Caki2 (cell line): ENCODE data around the gene C16orf95. TPM values are rescaled to one million over a fixed set of nuclear protein-coding genes. Genes with fewer than 3 reads are reported as not detected.
"Not testable (repeated sequence)": the region's sequence is repeated elsewhere in the genome, so short reads cannot be mapped to it uniquely, and the experiment has no call there.

Experiments
- DNase-seq: peaks from one replicate; pipeline ENCODE4 v3.0.0-alpha.2; 2015; ENCODE audit warnings: low read depth
- in situ Hi-C: cut with HindIII; loops from 2 replicates; pipeline ENCODE4 v1.10.0; 2016; ENCODE audit warnings: low sequenced_read_pairs, low pct_unique_long_range_greater_than_20kb, mixed read lengths
- total RNA-seq: library from RNA; depleted of rRNA; stranded (reverse); fragments of >200 nt; shearing (Covaris generic); gene quantifications from 2 replicates; pipeline ENCODE4 v1.2.3, GENCODE V29; 2014; ENCODE audit warnings: low replicate concordance; rRNA removed

The C16orf95 gene
- total RNA-seq, 1 experiment from 2014 or later, result 10.1 TPM

DNA sequence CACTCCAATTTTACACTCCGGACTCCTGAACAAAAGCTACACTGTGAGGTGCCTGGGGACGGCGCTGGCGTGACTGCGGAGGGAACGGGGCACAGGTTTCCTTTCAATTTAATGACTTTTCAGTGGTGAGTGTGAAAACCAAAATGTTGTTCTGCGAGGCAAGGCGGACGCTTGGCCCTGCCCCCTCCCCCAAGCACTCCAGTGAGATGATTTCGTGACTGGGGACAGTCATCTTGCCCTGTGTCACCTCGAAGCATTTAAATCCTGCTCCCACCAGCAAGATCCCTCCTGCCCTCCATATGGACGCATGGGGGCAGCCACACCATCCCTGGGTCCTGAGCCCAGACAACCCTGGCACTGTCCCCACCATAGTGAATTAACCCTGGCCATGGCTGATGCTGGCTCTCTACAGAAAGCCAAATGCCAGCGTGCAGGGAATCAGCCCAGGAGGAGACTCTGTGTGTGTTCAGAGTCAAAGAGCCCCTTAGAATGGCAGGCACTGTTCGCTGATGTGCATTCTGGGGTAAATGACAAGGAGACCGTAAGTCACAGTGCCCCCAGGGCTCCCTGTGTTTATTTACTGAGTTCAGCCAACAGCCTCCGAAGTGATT is 41.0 kb downstream of the C16orf95 start:
- DNase-seq, result no peak
- in situ Hi-C loops, result no loop called here

DNA sequence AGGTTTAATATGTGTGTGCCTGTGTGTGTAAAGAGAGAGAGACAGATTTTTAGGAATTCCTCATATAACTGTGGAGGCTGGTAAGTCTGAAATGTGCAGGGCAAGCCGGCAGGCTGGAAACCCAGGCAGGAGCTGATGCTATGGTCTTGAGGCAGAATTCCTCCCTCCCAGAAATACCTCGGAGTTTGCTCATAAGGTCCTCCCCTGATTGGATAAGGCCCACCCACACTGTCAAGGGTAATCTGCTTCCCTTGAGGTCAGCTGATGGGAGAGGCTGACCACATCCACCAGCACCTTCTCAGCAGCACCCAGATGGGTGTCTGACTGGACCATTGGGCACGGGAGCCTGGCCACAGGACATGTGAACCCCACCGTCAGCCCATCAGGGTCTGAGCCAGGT is 42.4 kb downstream of the C16orf95 start:
- no peak for DNase-seq
- in situ Hi-C loops, result no loop called here

DNA sequence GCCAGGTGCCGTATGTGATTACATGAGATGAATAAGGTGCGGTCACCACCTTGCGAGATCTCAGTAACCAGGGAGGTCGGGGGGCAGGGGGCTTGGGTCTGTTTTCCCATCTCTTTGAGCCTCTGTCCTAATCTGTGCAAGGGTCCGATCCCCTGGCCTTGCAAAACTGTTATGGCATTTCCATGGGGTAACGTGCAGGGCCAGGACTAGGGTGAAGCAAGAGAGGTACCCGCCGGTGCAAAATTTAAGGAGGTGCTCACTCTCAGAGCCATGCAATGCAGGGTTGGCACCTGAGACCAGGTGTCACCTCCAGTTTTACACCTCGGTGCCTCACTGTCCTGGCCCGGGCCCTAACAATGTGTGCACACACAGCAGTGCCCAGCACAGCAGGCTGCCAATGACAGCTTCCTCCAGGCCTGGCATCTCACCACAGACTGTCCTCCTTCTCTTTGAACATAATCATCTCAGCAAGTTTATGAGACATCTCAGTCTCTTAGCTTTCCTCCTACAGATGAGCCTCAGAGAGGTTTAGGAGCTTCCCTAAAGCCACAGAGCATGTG is 43.6 kb downstream of the C16orf95 start:
- DNase-seq, result no peak
- in situ Hi-C loops, result no loop called here

DNA sequence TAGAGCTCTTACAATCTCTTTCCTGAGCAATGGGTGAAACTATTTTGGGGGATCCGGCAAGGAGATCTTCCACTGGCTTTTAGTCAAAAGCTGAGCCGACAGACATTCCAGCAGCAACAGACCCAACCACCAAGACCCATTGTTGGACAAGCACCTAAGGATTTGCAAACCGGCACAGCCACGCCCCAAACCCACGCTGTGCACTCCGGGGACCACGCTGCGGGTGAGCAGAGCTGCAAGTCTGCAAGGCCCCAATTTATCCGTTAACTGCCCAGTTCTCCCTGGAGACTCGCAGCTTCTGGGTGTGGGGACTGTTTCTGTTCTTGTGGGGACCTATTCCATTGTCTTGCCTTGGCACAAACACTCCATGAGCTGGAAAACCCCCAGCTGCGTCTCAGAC is 45.9 kb downstream of the C16orf95 start:
- in situ Hi-C loops, result no loop called here

DNA sequence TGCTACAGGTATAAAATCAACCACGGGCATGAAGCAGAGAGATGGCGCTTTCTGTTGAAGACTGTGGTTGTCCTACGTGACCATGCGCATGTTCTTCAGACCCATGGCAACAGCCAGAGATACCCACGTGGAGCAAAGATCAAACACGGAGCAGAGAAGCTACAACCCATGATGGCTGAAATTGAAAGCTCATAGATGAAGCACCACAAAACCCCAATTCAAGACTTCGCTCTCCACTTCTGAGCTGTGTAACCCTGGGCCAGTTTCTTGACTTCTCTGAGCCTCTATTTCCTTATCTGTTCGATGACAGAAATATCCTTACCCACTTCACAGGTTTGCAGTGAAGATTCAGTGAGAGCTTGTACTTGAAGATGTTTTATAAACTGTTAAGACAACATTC is 49.6 kb downstream of the C16orf95 start:
- in situ Hi-C loops, result no loop called here
- DNase-seq, result no peak

More for the DNA sequence above, 45.9 kb downstream of the C16orf95 start:
- no peak for DNase-seq

DNA sequence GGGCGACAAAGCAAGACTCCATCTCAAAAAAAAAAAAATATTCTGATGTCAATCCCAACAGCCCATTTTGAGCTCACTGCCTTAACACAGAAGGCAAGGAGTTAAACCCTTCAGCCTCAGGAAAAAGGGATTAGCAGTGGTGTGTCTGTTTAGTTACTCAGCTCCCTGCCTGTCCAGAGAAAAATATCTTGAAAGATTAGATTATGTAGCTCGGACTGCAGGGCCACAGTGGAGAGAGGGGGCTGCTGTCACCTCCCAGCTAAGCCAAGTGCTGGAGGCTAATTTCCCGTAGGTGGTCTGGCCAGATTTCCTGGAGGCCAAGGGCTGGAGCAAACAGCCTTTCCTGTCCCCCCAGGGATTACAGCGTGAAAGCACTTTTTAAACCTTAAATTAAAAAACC is 50.3 kb downstream of the C16orf95 start:
- in situ Hi-C loops, result no loop called here
- no peak for DNase-seq

DNA sequence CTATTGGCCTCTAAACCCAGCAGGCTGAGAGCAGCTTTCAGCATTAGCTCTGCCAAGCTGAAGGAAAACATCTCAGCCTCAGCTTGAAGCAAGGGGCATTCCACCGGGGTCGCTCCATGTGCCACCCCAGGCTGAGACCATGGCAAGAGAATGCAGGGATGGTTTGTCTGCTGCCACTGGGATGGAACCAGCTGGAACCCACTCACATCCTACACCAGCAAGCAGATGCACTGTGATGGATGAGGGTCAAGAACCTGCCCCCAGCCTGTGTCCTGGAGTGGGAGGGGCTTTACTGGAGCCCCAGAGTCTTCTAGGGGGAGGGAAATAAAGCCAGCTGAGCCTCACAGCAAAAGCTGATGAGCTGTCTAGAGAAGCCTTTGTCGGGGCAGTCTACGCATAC is 51.9 kb downstream of the C16orf95 start:
- in situ Hi-C loops, result no loop called here
- DNase-seq, result no peak

DNA sequence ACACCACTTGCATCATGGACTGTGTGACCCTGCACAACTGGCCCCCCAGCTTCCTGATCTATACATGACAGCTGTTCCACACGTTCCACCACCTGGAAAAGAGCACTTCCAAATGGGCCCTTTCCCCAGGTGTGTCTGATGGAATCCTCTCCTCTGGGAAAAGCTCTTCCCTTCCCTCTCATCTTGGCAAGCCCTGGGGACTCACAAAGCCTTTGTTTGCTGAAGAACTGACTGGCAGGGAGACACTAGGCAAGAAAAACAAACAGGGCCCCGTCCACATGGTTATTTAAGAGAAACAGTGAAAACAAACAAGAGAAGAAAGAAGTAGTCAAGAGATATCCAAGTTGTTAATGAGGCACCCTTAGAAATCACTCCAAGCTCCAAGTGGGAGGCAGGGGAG is 52.6 kb downstream of the C16orf95 start:
- in situ Hi-C loops, result no loop called here
- DNase-seq, result no peak

DNA sequence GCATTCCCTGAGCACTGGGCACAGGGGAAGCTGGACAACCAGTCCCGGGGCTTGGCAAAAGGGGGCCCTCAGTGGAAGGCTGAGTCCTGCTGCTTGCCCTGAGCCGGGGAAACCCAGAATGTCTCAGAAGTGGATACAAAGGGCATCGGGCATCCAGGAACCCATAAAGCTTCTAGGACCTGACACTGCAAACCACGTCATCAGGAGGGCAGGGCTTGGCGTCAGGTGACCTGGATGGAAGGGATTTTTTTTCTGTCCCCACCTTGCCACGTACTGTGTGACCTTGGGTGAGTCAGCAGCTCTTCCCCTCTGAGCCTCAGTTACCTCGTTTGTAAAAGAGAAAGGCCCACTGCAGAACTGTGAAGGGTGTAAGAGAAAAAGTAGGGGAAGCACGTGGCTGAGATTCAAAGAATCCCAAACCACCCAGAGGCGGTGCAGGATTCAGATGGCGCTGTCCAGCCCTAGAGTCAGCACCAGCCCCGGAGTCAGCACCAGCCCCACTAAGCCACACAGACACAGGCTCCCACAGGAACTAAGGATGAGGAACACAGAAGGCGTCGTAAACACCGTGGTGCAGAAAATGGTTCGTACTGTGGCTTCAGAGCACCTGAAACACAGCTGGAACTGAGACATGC is 53.7 kb downstream of the C16orf95 start:
- in situ Hi-C loops, result no loop called here
- peak; percentile 40 for DNase-seq

DNA sequence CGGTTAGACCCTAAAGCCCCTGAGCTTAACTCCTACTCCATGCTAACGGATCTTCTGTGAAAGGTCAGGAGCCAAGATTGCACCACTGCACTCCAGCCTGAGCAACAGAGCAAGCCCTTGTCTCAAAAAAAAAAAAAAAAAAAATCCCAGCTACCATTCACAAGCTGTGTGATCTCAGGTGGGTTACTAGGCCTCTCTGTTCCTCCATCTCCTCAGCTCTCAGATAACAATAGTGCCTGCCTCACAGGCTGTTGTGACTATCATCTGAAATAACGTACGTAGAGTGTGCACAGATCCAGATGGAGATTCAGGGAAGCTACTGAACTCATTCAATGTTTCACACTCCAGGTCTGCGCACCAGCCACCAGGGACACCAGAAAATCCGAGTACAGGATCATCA is 57.8 kb downstream of the C16orf95 start:
- in situ Hi-C loops, result no loop called here
- DNase-seq, result no peak

DNA sequence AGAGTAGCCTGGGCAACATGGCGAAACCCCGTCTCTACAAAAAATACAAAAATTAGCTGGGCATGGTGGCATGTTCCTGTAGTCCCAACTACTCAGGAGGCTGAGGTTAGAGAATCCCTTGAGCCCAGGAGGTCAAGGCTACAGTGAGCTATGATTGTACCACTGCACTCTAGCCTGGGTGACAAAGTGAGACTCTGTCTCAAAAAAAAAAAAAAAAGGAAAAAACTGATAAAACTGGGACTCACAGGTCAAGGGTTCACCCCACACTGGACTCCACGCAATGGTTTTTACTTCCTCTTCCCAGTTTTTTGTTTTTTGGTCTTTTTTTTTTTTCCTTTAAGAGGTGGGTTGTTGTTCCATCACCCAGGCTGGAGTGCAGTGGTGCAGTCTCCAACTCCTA is 58.5 kb downstream of the C16orf95 start:
- in situ Hi-C loops, DNase-seq: not testable (repeated sequence)

DNA sequence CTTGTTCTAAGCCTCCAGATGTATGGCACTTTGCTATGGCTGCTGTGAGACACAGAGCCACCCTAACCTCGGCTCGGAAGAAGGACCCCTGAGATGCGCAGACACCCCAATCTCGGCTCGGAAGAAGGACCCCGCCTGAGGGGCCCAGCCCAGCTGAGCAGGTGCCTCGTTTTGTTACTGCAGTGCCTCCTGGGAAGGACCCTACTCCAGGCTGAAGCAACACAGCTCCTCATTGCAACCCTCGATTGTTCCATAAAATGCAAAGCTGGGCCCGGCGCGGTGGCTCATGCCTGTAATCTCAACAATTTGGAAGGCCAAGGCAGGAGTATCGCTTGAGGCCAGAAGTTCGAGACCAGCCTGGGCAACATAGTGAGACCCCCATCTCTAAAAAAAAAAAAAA is 61.3 kb downstream of the C16orf95 start:
- in situ Hi-C loops, result no loop called here
- no peak for DNase-seq

DNA sequence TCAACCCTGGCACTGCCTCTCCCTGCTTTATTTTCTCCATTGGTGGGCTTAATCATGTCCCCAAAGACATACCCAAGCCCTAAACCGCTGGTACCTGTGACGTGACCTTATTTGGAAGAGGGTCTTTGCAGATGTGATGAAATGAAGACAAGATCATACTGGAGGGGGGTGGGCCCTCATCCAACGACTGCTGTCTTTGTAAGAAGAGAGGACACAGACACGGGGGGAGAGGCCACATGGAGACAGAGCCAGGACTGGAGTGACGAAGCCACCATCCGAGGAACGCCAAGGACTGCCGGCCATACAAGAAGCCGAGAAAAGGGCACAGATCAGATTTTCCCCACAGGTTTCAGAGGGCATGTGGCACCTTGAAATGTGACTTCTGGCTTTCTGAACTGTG is 62.5 kb downstream of the C16orf95 start:
- DNase-seq, result no peak
- in situ Hi-C loops, result no loop called here

DNA sequence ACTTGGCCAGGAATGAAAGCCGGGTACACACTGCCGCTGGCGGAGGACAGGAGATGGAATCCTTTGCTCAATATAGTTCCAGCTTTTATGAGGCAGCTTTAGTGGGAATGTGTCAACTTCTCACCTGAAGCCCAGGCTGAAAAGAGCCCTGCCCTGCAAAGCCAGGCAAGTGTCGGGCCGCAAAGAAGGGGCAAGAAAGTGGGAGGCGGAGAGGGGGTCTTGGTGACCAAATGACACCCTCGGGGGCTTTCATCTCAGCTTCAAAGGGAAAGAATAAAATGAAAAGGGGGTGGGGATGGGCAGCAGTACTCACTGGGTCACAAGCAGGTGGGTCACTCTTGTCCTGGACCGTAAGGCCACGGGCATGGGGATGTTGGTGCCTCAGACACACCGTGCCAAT is 62.9 kb downstream of the C16orf95 start:
- in situ Hi-C loops, result no loop called here

DNA sequence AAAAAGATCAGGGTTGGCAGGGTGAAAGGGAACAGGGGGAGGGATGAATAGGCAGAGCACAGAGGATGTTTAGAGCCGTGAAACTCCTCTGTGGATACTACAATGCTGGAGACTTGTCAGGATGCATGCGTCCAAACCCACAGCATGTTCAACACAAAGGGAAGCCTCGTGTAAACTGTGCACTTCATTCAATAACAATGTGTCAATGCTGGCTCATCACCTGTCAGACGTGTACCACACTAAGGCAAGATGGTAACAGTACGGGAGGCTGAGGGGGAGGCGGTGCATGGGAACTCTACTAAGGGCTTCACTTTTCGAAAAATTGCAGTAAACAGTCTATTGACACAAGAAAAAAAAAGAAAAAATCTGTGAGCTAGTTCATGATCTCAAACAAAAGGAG is 63.7 kb downstream of the C16orf95 start:
- in situ Hi-C loops, result no loop called here
- DNase-seq, result no peak

More for the DNA sequence above, 62.9 kb downstream of the C16orf95 start:
- no peak for DNase-seq

Other genes with a start within 250 kb of the C16orf95 start
- 8.5 and 50.1 TPM in 2 replicates for gene FBXO31, start 66.4 kb upstream of the C16orf95 start, total RNA-seq
- gene MAP1LC3B, start 74.9 kb upstream of the C16orf95 start, total RNA-seq, result 5.2 and 11.6 TPM in 2 replicates
- 4.4 and 4.8 TPM in 2 replicates for gene ZCCHC14, start 175.6 kb upstream of the C16orf95 start, total RNA-seq